HG03520 (cell line): Measurements from ENCODE around the gene TNRC18.

Experiments
- ATAC-seq: cut with Tn5 transposase; IDR thresholded peaks from one replicate; pipeline ENCODE4 v1.9.1; 2021; ENCODE audit warnings: mild to moderate bottlenecking, moderate library complexity; ENCODE audit not compliant: unreplicated experiment

Gene TNRC18

DNA sequence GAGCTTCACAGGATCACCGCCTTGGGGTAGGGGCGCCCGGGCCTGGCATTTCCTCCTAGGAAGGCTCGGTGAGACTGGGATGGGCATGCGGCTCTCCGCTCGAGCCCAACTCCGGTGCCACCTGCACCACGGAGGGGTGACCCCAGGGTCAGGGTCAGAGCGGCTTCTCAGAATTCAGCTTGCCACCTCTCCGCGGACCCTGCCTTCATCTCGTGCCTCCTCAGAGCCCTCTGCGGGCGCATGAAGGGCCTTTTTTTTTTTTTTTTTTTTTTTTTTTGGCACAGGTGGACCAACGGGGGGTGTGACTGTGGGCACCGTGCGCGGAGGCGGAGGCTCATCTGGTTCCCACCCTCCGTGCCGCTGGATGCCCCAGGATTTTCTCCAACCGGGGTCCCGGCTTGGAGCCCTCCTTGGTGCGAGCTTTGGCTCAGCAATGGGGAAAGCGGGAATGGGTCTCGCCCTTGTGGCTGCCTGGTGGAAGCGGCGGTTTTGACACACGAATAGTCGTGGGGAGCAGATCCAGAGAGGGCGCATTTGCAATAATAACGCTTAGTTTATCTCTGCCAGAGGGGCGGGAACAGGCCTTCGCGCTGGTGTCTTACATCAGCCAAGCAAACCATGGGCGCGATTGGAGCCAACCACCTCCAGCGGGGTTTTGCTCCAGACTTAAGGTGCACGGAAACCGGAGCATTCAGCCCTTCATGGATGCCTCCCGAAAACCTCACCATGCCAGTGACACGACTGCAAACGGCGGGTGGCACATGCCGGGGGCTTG lies 5.0 kb upstream of the TNRC18 start:
- no peak for ATAC-seq

- no peak for ATAC-seq
Observed at GRCh38 chr7:5426226-5426475, 2.5 kb upstream of the TNRC18 start.

DNA sequence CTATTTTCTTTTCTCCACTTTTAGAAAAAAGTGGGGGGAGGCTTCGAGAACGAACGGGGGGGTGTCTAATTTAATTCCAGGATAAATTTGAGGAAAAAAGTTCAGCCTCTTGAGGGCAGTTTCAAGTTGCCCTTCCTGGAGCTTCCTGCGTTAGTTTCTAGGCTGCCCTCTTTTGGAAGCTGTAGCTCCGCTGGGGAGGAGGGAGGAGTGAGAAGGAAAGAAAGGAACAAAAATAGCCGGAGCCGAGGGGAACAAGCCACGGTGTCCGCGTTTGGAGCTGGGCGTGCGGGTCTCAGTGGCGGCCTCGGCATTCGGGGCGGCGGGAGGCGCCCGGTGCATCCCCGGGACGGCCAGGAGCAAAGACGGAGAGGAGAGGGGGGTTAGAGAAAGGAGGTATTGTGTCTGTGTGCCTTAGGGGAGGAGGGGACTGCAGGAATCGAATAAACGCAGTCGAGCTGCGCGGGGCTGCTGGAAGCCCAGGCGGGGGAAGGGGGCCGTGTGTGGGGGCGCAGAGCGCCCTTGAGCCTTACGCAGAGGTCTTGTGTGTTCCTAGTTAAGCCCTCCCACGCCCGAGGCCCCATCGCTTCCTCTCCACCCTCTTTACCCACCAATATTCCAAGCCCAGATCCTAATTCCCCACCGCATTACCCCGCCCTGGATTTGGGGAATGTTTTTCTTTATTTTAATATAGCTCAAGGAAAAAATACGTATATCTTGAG lies 2.0 kb upstream of the TNRC18 start:
- no peak for ATAC-seq

DNA sequence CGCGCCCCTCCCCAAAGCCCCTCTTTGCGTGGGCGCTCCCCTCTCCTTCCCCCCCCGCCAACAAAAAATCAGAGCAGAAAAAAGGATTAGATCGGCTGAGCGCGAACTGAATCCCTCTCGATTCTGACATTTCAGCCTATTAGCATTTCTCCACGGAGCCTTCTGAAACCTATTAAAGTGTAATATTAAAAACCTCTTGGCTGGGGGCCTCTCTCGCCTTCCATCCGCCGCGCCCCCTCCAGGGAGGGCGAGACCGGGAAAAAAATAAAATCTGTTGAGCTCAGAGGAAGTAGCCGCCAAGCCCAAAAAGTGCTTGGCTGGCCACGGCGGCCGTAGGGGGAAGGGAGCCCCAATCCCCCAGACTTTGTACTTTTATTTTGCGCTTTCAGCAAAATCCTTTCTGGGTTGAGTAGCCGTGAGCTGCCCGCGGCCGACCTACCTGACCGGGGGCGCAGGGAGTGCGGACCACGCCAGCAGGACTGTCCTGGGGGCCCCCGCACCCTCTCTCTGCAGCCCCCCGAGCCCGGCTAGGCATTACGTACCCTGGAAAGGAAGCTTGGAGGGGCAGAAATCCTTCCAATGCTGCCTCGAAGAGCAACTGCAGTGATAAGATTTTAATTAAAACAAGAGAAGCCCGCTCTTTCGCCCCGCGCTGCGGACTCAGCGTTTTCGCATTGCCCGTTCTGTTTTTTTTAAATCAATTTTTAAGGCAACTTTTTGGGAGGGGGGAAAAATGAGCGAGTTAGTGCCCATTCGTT lies 1.3 kb upstream of the TNRC18 start:
- no peak for ATAC-seq

DNA sequence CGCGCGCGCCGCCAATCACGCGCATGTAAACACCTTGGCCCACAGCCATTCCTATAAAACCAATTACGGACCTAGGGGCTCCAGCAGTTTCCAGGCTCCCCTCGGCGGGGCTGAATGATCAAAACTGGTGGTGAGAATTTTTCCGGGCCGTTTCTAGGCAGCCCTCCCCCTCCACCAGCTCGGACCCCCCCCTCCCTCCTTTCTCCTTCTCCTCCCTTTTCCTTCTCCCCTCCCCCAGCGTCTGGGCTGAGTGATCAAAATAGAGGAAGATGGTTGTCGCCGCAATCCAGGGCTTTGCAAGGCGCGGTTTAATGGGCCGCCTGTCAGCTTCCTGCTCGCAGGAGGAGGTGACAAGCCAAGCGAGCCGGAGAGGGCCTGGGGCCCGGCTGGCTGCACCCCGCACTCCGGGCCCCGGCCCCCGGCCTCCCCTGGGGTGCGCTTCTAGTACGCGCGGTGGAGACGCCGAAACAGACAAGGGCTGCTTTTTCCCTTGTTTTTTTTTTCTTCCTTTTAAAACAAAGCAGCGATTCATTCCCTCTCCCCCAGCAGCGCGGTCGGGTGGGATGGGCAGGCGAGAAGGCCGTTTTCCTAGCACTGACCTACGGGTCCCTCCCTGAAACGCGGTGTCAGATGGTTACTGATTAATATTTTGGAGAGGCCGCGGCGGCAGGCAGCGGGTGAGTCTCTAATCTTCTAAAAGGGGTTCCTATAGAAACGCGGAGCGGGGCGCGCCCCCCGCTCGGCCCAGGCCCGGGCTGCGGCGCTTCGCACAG lies 528 bp upstream of the TNRC18 start:
- ATAC-seq: no peak

DNA sequence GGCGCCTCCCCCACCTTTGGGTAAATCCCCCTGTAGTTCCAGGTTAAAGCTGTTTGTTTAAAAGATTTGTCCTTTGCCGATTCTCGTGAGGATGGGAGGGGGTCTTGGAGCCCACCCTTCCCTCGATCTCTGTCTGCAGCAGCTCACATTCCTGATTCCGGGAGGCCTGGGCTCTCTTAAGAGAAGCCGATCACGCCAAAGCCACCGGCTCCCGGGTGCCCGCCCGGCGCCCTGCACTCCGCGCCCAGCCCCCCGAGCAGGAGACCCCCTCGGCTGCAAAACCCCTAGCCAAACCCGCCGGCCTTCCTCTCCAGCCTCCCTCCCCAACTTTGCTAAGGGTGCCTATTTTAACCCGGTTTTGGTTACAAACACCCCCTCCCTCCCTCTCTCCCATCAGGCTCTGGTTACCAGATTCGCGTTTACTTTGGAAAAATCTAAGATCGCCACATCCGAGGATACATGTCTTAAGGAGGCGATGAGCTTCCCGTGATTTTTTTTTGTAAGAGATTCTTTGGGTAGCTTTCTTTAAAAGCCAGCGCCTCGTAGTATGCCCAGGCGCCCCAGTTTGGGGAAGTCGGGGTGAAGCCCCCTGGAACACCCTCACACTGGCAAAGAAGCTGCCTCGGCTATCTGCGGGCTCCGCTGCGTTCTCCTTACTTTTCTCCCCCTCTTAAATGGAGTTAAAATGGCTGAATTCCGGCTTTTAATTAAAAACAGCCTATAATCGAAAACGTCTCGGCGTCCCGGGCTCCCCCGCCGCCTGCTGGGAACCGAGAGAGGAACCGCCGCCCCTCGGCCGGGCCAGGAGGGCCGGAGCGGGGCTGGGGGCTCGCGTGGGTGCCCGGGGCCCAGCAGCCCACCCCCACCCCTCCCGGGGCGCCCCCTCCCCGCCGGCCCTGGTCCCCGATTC lies 983 bp downstream of the TNRC18 start:
- ATAC-seq: no peak

DNA sequence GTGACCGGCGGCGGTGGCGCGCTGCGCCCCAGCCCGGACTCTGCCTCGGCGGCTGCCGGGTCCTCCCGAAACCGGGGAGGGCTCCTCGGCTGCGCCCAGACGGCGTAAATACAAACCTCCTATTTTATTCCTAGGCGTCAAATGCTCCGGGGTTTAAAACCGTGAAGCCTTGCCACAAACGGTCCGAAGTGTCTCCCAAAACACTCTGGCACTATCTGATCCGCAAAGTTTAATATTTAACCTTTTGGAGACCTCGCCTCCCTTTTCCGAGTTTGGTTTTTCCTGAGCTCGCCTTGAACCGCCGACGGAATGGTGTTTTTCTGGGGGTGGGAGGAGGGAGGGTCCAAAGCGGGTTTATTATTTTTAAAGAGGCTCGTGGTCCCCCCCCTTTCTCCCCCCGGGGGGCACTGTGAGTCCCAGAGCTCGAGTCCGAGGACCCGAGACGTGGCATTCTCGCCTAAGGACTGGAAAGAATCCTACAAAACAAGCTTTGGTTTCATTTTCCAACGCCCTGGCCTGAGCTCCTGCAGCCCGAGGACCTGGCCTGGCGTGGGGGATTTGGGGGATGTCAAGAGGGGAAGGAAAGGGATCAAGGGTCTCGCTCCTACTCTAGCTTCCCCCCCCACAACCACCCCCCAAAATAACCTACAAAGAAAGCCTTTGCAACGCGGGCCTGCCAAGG lies 1.8 kb downstream of the TNRC18 start:
- ATAC-seq: no peak

DNA sequence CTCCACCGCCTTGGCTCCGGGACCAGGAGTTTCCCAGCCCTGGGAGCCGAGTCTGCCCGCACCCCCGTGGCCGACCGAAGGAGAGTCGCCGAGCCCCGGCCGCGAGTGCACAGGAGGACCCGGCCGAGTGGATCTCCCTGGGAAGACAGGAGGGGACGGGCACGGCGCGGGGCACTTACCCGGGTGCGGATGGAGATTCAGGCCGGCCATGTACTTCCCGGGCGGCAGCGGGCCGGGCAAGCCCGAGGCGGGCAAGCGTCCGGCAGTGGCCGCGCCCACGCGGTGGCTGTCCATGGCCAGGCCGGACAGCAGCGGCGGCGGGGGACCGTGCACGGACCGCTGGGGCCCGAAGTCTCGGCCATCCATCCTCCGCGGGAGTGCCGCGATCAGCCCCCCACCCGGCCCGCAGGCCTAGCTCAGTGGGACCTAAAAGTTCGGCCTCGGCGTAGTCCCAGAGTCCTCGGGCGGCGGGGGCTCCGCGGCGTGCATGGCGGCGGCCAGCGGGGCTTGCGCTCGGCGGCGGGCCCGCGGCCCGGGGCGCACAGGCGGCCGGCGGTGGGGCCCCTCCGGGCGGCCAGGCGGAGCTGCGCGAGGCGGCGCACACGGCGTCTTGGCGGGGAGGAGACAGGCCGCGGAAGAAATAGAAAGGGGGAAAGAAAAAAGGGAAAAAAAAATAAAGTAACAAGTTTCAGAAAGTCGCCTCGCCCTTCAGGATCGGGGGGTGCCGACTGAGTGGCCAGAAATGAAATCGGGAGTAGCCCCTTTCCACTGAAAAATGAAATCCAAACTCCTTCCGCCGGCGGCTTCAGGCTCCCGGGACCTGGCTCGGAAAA lies 2.5 kb downstream of the TNRC18 start:
- ATAC-seq: no peak

GRCh38 chr7:5420067-5420880 lies 3.4 kb downstream of the TNRC18 start:
- no peak for ATAC-seq

DNA sequence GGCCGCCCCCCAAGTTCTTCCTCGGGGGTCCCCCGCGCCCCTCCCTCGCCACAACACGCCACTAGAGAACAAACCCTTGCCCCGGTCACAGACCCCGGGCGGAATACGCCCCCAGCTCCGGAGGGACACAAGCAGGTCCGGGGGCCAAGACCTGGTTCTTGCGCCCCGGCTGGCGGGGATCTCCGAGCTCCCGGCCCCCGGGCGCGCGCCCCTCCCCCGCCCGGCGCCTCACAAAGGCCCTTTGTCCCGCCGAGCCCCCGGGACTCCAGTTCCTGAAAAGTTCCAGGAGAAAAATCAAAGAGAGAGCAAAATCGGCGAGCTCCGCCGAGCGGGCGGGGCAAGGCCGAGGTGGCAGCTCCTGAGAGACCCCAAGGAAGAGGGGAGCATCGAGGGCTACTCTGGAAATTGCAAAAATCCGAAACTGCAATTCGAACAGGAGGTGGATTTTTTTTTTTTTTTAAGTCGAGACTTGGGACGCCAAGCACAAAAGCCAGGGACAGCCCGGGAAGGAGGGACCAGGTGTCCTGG lies 4.0 kb downstream of the TNRC18 start:
- ATAC-seq: no peak

DNA sequence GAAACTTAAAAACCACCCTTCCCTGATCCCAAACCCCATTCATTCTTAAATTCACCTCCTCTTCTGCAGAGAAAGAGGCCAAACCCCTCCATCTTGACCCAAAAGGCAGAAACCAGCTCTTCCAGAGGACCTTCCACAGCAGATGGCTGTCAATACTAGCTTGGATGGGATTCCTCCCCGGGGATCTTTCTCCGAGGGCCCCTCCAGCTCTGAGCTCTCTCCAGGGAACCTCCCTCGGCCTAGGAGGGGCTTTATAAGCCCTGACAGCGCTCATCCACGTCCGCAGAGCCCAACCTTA lies 5.4 kb downstream of the TNRC18 start:
- ATAC-seq: no peak

DNA sequence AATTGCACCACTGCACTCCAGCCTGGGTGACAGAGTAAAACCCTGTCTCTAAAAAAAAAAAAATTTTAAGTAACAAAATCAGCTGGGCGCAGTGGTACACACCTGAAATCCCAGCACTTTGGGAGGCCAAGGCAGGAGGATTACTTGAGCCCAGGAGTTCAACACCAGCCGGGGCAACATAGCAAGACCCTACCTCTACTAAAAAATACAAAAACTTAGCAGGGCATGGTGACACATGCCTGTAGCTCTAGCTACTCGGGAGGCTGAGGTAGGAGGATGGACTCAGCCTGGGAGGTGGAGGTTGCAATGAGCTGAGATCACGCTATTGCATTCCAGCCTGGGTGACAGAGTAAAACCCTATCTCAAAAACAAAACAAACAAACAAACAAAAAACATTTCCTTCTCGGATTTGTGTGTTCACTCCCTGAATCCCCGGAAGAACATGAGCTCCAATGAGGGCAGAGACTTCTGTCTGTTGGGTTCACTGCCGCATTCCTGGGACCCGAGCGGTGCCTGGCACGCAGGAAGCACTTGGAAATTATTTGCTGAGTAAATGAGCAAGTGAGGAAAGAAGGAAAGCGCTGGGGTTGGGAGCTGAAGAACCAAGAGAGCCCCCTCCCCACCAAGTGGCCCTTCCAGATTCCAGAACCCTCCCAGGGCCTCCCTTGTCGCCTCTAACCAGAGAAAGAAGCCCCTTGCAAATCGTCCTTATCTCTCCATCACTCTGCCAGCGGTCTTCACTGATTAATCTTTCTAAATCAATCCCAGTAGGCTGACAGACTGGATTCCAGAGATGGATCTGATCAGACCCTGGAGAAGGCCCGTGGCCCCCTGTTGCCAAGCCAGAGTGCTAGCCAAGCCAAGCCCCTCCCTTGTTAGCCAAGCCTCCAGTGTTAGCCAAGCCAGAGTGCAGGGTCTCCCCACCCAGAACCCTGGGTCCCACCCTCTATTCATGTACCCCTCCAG lies 6.2 kb downstream of the TNRC18 start:
- ATAC-seq: no peak

GRCh38 chr7:5414916-5415315 lies 8.7 kb downstream of the TNRC18 start:
- ATAC-seq: no peak

GRCh38 chr7:5413449-5413786 lies 10.2 kb downstream of the TNRC18 start:
- no peak for ATAC-seq

DNA sequence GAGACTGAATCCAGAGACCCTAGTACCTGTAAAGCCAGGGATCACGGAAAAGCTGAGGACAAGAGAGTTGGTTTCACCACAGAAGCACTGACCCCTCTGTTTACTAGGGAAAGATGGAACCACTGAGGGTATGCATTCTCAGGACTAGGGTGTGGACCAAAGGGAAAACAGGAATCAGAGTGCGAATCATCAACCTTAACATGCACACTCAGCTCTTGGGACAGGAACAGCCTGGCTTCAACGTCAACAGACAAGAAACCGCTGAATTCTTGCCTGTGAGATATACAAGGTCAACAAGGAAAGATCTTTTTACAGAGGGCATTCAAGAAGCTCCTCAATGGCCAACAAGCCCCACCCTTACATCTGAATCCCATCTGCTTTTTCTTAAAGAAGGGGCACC lies 14.9 kb downstream of the TNRC18 start:
- ATAC-seq: no peak

GRCh38 chr7:5406957-5407945 lies 16.4 kb downstream of the TNRC18 start:
- ATAC-seq: no peak
